Stimulated activated CD4-positive, alpha-beta T cell treated with anti-CD3 and anti-CD28 coated beads, Interleukin-4, amount 100 ng/mL, for 48 hours (primary cell): ENCODE results near the gene NME1.
A peak's percentile ranks its signal among the peaks of the same experiment; 100 is the strongest.
"Not testable (repeated sequence)": the region's sequence is repeated elsewhere in the genome, so short reads cannot be mapped to it uniquely, and the experiment has no call there.

ENCODE experiments used
- DNase-seq, 2 donors: peaks; one replicate each; pipeline ENCODE4 v3.0.0-alpha.2; 2020; ENCODE audit warnings: low read depth in 2 of 2

The NME1 gene

GRCh38 chr17:51144266-51145022 is 8.9 kb upstream of the NME1 start:
- no peak for DNase-seq

- DNase-seq = no peak
These were observed 5.7 kb upstream of the NME1 start for GRCh38 chr17:51147650-51148049.

DNA sequence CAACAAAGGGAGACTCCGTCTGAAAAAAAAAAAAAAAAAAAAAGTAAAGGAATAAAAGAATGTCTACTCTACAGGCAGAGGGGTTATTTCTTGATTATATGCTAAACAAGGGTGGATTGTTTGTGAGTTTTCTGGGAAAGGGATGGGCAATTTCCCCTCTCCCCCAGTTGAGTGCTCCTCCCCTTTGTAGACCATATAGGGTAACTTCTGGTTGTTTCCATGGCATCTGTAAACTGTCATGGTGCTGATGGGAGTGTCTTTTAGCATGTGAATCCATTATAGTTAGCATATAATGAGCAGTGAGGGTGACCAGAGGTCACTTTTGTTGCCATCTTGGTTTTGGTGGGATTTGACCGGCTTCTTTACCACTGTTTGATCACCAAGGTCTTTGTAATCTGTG is 4.2 kb upstream of the NME1 start:
- no peak for DNase-seq

DNA sequence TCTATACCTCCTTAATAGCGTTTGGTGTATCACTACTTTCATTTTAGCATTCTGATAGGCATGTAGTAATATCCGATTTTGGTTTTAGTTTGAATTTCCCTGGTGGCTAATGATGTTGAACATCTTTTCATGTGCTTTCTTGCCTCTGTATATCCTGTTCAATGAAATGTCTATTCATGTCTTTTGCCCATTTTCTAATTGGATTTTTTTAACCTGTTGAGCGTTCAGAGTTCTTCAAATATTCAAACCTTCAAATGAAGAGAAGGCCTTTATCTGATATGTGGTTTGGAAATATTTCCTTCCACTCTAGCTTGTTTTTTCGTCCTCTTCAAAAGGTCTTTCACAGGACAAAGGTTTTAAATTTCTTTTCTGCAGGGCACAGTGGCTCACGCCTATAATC is 2.4 kb upstream of the NME1 start:
- no peak for DNase-seq

DNA sequence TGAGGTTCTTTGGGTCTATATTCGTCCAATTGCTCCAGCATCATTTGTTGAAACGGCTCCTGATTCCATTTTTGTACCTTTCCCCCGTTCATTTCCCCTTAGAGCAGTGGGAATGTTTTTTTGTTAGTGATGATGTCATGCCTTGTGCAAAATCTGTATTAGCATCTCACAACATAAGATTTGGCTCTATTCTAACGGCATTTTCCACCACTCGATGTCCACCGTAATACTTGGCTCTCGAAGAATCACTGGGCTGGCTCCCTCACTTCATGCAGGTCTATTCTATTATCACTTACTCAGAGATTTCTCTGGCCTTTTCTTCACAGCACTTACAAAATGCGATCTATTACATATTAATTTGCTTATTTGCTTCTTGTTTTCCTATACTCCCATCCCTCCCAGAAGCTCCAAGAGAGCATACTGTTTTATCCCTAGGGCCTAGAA is 571 bp upstream of the NME1 start:
- DNase-seq = no peak

GRCh38 chr17:51154176-51154575 is 817 bp downstream of the NME1 start:
- no peak for DNase-seq

DNA sequence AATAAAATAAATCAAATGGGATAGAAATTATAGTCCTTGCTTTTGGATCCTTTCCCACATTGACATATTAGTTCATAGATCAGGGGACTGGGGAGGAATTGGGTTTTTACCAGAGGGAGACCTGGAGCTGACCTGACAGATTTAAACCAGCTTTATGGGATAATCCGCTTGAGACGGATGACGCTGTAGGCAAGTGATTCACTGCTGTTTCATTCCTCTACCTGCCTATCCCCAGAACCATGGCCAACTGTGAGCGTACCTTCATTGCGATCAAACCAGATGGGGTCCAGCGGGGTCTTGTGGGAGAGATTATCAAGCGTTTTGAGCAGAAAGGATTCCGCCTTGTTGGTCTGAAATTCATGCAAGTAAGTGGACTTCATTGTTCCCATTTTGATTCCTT is 2.1 kb downstream of the NME1 start:
- DNase-seq = no peak

DNA sequence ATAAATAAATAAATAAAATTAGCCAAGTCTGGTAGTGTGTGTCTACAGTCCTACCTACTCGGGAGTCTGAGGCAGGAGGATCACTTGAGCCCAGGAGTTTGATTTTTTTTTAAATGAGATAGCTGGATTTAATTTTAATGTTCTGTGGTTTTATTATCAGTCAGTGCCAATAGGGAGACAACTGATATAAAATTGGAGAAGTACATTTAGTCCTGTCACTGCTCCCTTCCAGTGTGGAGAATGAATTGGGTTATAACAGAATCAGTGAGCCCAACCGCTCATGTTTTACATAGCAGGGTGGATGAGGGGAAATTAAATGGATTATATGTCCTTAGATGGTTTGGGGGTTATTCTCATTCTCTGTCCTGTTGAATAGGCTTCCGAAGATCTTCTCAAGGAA is 6.2 kb downstream of the NME1 start:
- DNase-seq = no peak

DNA sequence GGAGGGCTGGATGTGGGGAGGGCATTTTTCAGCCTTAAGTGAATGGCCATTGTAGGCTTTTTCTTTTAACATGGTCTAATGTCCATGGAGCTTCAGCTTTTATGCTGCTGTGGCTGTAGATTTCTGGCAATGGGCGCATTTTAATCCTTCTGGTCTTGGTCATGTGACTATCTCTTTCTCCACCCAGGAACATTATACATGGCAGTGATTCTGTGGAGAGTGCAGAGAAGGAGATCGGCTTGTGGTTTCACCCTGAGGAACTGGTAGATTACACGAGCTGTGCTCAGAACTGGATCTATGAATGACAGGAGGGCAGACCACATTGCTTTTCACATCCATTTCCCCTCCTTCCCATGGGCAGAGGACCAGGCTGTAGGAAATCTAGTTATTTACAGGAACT is 8.2 kb downstream of the NME1 start:
- DNase-seq = no peak

DNA sequence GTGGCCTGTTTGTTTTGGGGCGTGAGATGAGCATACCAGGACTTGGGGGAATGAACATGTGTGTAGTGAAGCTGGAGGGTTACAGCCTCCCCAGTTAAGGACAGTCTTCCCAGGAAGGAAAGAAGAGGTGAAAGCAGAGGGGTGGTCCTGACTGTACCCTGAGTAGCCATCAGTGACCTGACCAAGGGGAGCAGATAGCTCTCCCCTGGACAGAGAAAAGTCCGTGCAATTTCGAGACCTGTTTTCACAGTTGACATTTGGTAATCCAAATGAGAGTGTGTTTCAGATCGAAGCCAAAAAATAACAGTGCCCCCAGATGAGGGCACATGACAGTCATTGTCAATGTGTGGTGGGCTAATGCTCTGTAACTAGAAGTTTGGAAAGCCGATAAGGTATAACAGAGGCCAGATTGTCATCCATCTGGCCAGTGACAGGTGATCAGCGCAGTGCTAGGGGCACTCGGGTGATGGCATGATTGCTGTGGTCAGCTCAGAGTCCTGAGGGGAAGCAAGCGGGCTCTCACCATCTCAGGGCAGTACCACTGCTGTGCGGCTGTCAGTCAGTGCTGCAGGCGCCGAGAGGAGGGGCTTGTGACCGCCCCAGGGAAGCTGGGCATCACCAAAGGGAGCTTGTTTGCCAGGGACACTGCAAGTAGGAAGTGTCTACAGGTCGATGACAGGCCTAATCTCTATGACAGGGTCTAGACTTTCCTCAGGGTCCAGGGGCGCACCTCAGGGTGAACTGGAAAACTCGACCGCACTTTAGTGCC is 11.7 kb downstream of the NME1 start:
- no peak for DNase-seq

GRCh38 chr17:51165680-51166197 is 12.4 kb downstream of the NME1 start:
- DNase-seq = no peak

DNA sequence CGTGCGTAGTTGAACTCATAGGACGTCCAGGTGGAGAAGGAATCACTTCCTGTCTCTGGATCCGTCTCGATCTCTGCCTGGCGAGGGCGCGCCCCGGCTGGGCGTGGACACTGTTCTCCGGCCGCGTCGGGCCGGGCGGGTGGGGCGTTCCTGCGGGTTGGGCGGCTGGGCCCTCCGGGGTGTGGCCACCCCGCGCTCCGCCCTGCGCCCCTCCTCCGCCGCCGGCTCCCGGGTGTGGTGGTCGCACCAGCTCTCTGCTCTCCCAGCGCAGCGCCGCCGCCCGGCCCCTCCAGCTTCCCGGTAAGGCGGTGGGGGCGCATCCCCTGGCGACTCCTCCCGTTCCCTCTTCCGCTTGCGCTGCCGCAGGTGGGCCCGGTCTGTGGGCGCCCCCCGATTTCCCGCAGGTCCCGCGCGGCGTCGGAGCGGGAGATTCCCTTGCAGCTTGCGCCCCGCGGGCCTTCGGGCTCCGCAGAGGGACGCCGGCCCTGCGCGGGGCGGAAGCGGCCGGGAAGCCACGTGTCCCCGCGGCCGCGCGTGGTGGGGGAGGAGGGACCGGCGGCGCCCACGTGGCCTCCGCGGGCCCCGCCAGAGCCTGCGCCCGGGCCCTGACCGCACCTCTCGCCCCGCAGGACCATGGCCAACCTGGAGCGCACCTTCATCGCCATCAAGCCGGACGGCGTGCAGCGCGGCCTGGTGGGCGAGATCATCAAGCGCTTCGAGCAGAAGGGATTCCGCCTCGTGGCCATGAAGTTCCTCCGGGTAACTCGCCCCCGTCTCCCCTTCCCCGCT is 13.0 kb downstream of the NME1 start, which contains the start of gene NME2:
NME2 (plus strand) TSS at position 214 of the 789 bp plus-strand sequence; CDS start at position 634, 420 bp downstream.
- peak; percentile 56 to 72 for DNase-seq

DNA sequence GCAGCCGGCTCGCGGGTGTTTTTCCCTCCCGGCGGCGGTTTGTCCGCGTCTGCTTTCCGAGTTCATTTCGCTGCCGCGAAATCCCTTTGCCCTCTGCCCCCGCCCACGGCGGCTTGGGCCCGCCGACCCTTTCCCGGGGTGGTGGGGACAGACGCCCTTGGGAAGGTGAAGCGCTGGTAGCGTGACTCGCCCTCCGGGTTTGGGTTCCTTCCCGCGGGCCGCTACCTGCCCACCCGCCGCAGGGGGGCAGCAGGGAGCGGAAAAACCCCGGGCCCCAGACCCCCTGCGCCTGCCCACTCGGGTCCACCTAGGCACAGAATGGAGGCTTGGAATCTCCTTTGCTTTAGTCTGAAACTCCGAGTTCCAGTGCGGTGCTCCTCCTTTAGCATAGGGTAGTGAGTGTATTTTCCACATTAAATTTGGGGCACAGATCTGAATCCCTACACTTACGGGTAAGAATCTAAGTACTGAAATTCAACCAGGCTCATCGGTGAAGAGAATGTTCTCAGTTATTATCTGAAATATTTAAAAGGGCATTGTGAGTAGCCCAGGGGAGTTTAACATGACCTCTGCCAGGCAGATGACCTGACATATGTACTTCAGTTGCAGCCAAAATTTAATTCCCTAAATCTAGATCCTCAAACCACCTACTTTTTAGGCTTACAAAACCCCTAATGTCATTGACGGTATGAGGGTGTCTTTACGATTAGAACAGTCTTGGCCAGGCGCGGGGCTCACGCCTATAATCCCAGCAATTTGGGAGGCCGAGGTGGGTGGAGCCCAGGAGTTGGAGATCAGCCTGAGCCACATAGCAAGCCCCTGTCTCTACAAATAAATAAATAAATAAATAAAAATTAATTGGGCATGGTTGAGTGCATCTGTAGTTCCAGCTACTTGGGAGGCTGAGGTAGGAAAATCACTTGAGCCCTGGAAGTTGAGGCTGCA is 13.9 kb downstream of the NME1 start:
- peak; percentile 59 to 73 for DNase-seq

GRCh38 chr17:51169340-51169739 is 16.0 kb downstream of the NME1 start:
- DNase-seq = no peak

GRCh38 chr17:51170736-51171135 is 17.4 kb downstream of the NME1 start:
- no peak for DNase-seq

DNA sequence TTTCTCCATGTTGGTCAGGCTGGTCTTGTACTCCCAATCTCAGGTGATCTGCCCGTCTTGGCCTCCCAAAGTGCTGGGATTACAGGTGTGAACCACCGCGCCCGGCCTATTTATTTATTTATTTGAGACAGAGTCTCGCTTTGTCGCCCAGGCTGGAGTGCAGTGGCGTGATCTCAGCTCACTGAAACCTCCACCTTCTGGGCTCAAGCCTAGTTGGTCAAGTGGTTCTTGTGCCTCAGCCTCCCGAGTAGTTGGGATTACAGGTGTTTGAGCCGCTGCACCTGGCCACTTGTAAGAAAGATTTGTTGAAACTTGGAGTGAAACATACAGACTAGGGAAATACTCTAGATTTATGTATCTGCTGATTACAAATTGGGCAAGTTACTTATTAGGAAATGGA is 18.7 kb downstream of the NME1 start:
- DNase-seq = not testable (repeated sequence)

GRCh38 chr17:51180486-51180885 is 27.1 kb downstream of the NME1 start:
- no peak for DNase-seq

DNA sequence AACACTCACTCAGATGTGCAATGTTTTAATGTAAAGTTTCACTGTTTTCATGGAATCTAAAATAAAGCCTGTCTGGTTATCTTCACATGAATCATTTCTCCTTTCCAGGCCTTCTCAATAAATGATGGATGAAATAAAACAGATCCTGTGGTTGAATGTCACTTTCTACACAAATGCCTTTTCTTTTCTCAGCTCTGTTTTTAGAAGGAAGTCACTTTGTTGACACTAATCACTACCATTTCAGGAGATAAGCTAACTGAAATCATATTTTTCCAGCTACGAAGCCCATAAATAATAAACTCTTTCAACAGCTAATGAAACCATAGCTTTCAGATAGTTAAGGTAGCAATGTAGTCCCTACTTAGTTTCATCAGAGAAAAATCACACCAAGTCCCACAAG is 30.8 kb downstream of the NME1 start:
- no peak for DNase-seq

GRCh38 chr17:51185763-51186332 is 32.5 kb downstream of the NME1 start:
- no peak for DNase-seq

- DNase-seq = no peak
These were observed 35.0 kb downstream of the NME1 start for GRCh38 chr17:51188271-51188833.
